Stimulated activated CD8-positive, alpha-beta memory T cell treated with anti-CD3 and anti-CD28 coated beads, Interleukin-12 subunit alpha, Interleukin-12 subunit beta, amount 100 ng/mL, for 4 hours (primary cell): ENCODE results near the gene BMAL1.
"Not testable (repeated sequence)": the region's sequence is repeated elsewhere in the genome, so short reads cannot be mapped to it uniquely, and the experiment has no call there.

Source experiments
- DNase-seq: peaks from one replicate; pipeline ENCODE4 v3.0.0-alpha.2; 2020; ENCODE audit warnings: low read depth

Gene BMAL1

DNA sequence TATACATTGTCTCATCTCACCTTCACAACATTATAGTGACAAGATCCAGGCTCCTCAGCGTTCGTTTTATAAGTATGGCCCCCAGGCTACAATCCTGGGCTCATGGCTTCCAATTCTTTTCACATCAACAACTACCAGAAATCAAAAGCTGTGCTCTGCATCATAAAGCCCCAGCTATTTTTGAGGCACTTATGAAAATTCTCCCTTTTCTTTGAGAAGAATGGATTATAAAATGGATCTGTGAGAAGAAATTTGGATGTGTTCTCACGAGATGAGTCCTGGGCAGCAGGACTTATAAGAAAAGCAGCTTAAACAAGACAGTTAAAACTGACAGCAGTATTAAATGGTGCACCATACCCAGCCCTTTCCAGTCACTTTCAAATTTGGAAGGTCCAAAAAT, 105.2 kb downstream of the BMAL1 start:
- DNase-seq, result no peak

DNA sequence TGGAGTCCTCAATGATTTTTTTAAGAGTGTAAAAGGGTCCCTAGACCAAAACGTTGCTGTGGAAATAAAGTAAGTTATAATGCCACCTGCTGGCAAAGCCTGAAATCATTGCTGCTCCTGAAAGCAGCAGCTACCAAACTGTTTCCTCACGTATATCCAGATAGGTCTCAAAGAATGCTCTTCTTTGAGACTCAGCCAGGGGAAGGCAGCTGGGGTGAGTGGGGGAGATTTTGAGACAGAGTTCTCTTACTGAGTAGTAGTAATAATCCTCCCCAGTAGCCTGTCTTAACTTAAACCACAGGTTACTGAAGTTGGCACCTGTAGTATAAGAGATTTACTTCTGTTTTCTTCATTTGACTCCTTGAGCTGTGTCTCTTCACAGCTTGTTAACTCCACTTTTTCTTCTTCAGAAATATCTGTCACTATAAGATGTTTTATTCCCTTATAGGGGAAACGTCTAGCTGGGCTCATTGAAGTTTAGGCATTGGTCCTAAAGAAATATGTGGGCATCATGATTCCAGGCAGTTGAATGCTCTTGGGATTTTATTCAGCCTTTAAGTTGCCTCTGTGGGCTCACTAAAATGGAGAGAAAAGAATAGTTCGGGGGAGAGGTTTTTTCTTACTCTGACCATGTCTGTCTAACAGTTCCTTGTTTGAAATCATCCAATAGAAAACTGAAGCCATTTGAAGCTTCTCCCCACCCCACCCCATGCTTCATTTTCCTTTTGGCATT, 107.5 kb downstream of the BMAL1 start:
- DNase-seq, result no peak

DNA sequence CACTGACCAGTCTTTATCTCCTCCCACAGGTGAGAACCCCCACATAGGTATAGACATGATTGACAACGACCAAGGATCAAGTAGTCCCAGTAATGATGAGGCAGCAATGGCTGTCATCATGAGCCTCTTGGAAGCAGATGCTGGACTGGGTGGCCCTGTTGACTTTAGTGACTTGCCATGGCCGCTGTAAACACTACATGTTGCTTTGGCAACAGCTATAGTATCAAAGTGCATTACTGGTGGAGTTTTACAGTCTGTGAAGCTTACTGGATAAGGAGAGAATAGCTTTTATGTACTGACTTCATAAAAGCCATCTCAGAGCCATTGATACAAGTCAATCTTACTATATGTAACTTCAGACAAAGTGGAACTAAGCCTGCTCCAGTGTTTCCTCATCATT, 109.0 kb downstream of the BMAL1 start:
- no peak for DNase-seq

DNA sequence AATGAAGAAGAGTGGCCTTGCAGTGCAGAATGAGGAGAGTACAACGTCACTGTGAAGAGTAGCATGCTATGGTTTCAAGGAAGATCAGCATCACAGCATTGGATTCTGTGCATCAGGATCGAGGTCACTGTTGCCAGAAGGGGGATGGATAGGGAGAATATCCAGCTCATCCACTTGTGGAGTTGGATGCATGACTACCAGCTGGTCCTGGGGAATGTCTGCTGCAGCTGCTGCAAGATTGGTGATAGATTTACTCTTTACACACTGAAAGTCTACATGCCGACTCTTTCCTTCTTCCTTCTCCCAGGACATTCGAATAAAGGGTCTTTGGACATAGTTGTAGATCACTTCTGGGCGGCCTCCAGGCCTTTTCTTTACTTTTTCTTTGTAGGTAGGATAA, 111.2 kb downstream of the BMAL1 start:
- DNase-seq, result no peak

DNA sequence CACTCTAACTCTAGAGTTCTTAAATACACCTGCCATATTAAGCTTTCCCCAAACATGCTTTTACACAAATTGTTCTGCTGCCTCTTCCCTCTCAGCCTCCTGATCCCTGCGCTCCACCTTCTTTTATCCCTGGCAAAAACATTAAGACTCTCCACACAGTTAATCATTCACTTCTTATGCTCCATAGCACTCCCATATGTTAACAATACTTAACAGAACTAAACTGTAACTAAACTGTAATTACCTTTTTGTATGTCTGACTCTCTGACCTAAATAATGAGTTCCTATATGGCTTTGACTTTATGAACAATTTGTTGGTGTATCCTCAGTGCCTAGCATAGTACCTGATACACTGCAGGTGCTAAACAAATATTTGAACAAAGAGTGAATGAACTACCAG, 113.6 kb downstream of the BMAL1 start:
- no peak for DNase-seq

DNA sequence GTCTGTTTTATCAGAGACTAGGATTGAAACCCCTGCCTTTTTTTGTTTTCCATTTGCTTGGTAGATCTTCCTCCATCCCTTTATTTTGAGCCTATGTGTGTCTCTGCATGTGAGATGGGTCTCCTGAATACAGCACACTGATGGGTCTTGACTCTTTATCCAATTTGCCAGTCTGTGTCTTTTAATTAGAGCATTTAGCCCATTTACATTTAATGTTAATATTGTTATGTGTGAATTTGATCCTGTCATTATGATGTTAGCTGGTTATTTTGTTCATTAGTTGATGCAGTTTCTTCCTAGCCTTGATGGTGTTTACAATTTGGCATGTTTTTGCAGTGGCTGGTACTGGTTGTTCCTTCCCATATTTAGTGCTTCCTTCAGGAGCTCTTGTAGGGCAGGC, 120.7 kb downstream of the BMAL1 start:
- DNase-seq, result not testable (repeated sequence)

DNA sequence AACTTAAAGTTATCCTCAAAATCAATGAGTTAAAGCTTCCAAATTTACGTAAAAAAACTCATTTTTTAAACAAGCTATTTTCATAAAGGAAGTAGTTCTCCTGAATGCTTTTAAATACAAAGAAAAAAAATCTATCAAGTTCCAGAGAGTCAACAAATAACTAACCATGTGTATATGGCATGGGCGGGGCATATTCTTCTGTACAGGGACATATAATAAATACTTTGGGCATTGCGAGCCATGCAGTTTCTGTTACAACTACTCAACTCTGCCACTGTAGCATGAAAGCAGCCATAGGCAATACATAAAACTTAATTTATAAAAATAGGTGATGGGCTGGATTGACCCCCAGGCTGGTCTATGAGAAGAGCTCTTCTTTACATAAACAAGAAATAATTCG, 127.6 kb downstream of the BMAL1 start:
- DNase-seq, result no peak

DNA sequence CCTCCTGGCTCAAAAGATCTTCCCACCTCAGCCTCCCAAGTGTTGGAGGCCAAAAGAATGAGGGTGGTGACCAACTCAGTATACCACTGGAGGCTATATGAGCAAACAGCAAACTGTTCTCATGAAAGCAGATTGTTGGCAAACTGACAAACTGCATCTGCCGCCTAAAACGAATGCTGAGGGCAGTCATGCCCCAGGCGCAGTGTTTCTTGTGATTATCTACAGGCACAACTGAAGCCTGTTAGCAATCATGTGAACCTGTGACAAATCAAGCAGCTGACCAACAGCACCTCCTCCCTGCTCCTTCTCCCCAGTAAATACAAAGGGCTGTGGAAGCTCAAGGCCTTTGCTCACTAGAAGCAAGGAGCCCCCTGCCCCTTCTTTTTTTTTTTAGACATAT, 137.6 kb downstream of the BMAL1 start:
- DNase-seq, result no peak

DNA sequence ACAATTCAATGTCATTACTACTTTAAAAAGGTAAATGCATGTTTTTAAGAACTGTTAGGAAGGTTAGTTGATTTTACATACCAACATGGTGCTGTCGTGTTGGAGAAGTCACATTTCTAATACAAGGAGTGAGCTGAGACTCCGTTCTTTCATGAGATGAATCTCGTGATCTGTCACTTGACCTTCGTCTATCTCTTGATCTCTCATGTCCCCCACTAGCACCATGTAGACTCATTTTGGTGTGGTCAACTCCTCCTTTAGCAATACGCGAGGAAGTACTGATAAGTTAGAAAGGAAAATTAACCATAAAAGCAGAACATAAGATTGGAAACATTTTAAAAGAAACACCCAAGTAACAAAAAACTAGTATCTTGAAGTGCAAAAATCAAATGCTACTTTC, 144.0 kb downstream of the BMAL1 start:
- DNase-seq, result no peak

DNA sequence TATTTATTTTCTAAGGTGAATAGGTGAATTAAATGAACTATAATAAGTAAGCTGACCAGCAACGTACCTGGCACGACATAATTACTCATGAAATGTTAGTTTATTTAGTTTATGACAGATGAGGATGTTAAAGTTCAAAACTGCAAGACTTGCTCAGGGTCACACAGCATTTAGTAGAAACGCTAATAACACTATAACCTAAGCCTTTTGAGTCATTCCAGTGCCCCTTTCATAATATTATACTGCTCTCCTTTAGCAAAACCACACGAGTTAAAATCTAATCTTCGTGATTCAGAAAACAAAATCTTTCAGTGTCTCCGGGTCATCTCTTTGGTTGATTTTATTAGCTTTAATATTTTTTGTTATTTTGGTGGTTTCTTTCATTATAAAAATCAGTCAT, 145.8 kb downstream of the BMAL1 start:
- DNase-seq, result no peak

DNA sequence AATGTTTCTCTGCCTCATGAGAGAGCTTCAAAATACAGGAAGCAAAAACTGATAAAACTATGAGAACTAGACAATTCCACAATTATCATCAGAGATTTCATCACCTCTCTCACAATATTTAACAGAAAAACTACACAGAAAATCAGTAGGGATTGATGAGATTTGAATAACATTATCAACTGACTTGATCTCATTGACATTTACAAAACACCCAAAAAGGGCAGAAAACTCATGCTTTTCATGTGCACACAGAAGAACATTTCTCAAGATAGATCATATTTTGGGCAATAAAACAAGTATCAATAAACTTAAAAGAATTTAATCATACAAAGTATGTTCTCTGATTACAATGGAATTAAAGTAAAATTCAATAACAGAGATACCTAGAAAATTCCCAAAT, 149.8 kb downstream of the BMAL1 start:
- DNase-seq, result no peak

DNA sequence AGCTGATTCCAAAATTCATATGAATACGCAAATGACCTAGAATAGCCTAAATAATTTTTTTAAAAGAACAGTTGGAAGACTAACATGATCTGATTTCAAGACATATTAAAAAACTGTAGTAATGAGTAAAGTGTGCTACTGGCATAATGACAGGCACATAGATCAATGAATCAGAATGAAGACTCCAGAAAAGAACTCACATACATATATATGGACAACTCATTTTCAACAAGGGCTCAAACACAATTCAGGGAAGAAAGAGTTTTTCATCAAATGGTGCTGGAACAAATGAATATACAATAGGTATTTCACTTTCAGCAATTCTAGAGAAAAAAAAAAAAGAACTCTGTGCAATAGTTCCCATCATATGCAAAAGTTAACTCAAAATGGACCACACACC, 151.7 kb downstream of the BMAL1 start:
- DNase-seq, result no peak

DNA sequence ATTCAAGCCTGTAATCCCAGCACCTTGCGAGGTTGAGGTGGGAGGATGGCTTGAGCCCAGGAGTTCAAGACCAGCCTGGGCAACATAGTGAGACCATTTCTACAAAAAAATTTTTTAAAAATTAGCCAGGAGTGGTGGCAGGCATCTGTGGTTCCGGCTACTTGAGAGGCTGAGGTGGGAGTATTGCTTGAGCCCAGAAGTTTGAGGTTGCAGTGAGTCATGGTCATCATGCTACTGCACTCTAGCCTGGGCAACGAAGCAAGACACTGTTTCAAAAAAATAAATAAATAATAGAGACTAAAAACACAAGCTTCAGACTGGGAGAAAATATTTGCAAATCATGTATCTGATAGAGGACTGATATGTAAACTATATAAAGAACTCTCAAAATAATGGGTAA, 152.2 kb downstream of the BMAL1 start:
- no peak for DNase-seq

DNA sequence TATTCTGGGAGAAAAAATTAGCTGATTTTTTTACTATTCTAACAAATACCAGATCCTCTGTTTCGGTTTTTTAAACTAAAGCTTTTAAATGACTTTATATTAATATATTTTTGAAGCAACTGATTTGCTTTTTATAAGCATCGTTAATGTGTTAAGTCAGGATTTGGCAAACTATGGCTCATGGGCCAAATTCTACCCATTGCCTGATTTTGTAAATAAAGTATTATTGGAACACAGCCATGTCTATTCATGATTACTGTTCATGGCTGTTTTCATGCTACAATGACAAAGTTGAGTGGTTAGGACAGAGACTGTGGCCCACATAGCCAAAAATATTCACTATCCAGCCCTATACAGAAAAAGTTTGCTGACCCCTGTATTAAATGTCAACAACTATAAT, 155.8 kb downstream of the BMAL1 start:
- DNase-seq, result no peak

DNA sequence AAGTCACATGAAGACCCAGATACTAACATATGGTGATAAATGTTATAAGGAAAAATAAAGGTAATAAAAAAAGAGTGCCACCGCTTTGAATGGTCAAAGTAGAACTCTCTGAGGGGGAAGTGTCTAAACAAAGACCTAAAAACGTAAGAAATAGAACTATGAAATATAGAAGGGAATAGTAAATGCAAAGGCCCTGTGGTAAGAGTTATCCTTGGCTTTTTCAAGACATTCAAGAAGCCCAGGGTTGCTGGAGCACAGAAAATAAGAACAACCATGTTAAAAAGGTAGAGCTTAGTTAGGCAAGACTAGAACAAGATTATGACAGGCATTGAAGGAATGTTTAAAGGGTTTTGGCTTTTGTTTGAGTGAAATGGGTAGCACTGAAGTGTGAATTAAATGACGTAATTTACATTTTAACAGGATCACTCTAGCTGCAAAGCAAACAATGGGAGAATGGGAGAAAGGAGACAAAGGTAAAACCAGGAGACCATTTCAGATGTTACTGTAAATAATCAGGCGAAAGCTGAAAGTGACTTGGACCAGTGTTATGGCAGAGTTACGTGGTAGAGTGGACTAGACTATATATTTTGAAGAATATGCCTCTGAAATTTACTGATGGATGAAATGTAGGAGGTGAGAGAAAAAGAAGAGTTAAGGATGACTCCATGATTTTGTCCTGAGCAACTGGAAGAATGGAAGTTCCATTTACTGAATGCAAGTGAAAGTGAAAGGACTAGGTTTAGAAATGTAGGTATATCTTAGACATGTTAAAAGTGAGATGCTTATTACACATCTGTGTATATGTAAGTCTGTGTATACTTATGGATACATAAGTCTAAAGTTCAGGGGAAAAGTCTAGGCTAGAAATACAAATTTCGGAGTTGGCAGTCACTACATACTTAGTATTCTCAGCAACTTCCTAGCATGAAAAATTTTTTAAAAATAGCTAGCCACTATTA, 156.9 kb downstream of the BMAL1 start:
- no peak for DNase-seq

DNA sequence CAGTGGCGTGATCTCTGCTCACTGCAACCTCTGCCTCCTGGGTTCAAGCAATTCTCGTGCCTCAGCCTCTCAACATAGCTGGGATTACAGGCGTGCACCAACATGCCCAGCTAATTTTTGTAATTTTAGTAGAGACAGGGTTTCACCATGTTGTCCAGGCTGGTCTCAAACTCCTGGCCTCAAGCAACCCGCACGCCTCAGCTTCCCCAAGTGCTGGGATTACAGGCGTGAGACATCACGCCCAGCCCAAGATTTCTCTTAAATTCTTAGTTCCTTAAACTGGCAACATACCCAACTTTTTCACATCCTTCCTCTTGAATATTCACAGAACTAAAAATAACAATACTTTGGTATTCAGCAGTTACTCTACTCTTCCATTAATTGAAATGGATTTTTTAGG, 159.2 kb downstream of the BMAL1 start:
- not testable (repeated sequence) for DNase-seq
